GM21515 (cell line): Measurements from ENCODE around the gene MVB12A.

Experiments
- ATAC-seq: cut with Tn5 transposase; IDR thresholded peaks from one replicate; pipeline ENCODE4 v1.9.1; 2021; ENCODE audit not compliant: unreplicated experiment

Gene MVB12A

GRCh38 chr19:17419621-17420474 is at the start of gene MVB12A:
Gene MVB12A, plus strand, starts transcription at chr19:17420047. Its CDS starts 89 bp downstream, at chr19:17420136.
- peak; percentile 75 for ATAC-seq

- ATAC-seq = no peak
These were observed 42.8 kb upstream of the MVB12A start, which contains the start of gene PLVAP for GRCh38 chr19:17376935-17377600. Gene PLVAP, minus strand, starts transcription at chr19:17377342. Its CDS starts 54 bp downstream, at chr19:17377288.

GRCh38 chr19:17378271-17378670 is 41.6 kb upstream of the MVB12A start:
- no peak for ATAC-seq

- ATAC-seq = no peak
These were observed 40.6 kb upstream of the MVB12A start for GRCh38 chr19:17379221-17379631.

GRCh38 chr19:17380426-17381138 is 39.3 kb upstream of the MVB12A start:
- no peak for ATAC-seq

- ATAC-seq = no peak
These were observed 33.8 kb upstream of the MVB12A start for GRCh38 chr19:17385878-17386611.

- ATAC-seq = no peak
These were observed 30.6 kb upstream of the MVB12A start for GRCh38 chr19:17389288-17389687.

- ATAC-seq = no peak
These were observed 29.7 kb upstream of the MVB12A start for GRCh38 chr19:17389957-17390664.

GRCh38 chr19:17390665-17391370 is 29.0 kb upstream of the MVB12A start:
- peak; percentile 84 for ATAC-seq

GRCh38 chr19:17391371-17392151 is 28.3 kb upstream of the MVB12A start:
- ATAC-seq = no peak

GRCh38 chr19:17393002-17393401 is 26.8 kb upstream of the MVB12A start:
- ATAC-seq = no peak

- ATAC-seq = no peak
These were observed 25.9 kb upstream of the MVB12A start, which contains the start of gene CCDC194 for GRCh38 chr19:17393914-17394313. Gene CCDC194, minus strand, starts transcription at chr19:17394196. Its CDS starts 38 bp downstream, at chr19:17394158.

- ATAC-seq = no peak
These were observed 24.9 kb upstream of the MVB12A start for GRCh38 chr19:17394891-17395415.

- no peak for ATAC-seq
These were observed 20.8 kb upstream of the MVB12A start for GRCh38 chr19:17398902-17399527.

GRCh38 chr19:17401628-17402027 is 18.2 kb upstream of the MVB12A start:
- no peak for ATAC-seq

- ATAC-seq = no peak
These were observed 16.6 kb upstream of the MVB12A start for GRCh38 chr19:17402982-17403855.

GRCh38 chr19:17404015-17404414 is 15.8 kb upstream of the MVB12A start:
- no peak for ATAC-seq
